SK-N-MC (cell line): ENCODE data around the gene CNPY3.

Experiments
- EZH2 ChIP-seq: fragments of 200-600 bp; sonication (generic); IDR thresholded peaks from one replicate; pipeline ENCODE4 v1.6.1; 2017; ENCODE audit warnings: antibody characterized with exemption
- FOXP2 ChIP-seq: optimal IDR thresholded peaks from 2 replicates; pipeline ENCODE3; 2011; ENCODE audit warnings: mild to moderate bottlenecking, moderate library complexity; ENCODE audit not compliant: insufficient read depth; ENCODE audit errors: extremely low read length, control extremely low read depth
- POLR2AphosphoS5 ChIP-seq: IDR thresholded peaks from 2 replicates; pipeline ENCODE4 v1.6.1; 2012; ENCODE audit warnings: mild to moderate bottlenecking, low read depth, low read length, borderline replicate concordance

- no peak for TF ChIP-seq POLR2AphosphoS5
- TF ChIP-seq EZH2, result no peak
- no peak for TF ChIP-seq FOXP2
These were observed 3.1 kb downstream of the CNPY3 start for GRCh38 chr6:42932412-42932811.
